GM21367 (cell line): ENCODE results near the gene SH3TC1.

Experiments used
- ATAC-seq: cut with Tn5 transposase; IDR thresholded peaks from one replicate; pipeline ENCODE4 v1.9.1; 2021; ENCODE audit not compliant: unreplicated experiment

The SH3TC1 gene

GRCh38 chr4:8198206-8198905 lies 734 bp upstream of the SH3TC1 start:
- peak; percentile 8 for ATAC-seq

- no peak for ATAC-seq
Observed at GRCh38 chr4:8199594-8200301, 658 bp downstream of the SH3TC1 start.

GRCh38 chr4:8200302-8200975 lies 1.3 kb downstream of the SH3TC1 start:
- no peak for ATAC-seq

- no peak for ATAC-seq
Observed at GRCh38 chr4:8201321-8201781, 2.3 kb downstream of the SH3TC1 start.

GRCh38 chr4:8202108-8203051 lies 3.3 kb downstream of the SH3TC1 start:
- no peak for ATAC-seq

GRCh38 chr4:8203052-8203401 lies 3.9 kb downstream of the SH3TC1 start:
- ATAC-seq: no peak

GRCh38 chr4:8203817-8204216 lies 4.7 kb downstream of the SH3TC1 start:
- no peak for ATAC-seq

- ATAC-seq: no peak
Observed at GRCh38 chr4:8204576-8205227, 5.6 kb downstream of the SH3TC1 start.

- ATAC-seq: no peak
Observed at GRCh38 chr4:8205241-8205707, 6.2 kb downstream of the SH3TC1 start.

GRCh38 chr4:8205749-8206611 lies 6.9 kb downstream of the SH3TC1 start:
- no peak for ATAC-seq

GRCh38 chr4:8207314-8207713 lies 8.2 kb downstream of the SH3TC1 start:
- ATAC-seq: no peak

GRCh38 chr4:8208565-8208964 lies 9.5 kb downstream of the SH3TC1 start:
- no peak for ATAC-seq

- ATAC-seq: no peak
Observed at GRCh38 chr4:8209181-8209874, 10.2 kb downstream of the SH3TC1 start.

GRCh38 chr4:8210010-8210409 lies 10.9 kb downstream of the SH3TC1 start:
- ATAC-seq: no peak

- ATAC-seq: no peak
Observed at GRCh38 chr4:8210616-8211015, 11.5 kb downstream of the SH3TC1 start.

GRCh38 chr4:8211251-8211650 lies 12.2 kb downstream of the SH3TC1 start:
- no peak for ATAC-seq

- ATAC-seq: no peak
Observed at GRCh38 chr4:8211737-8212581, 12.9 kb downstream of the SH3TC1 start.

- ATAC-seq: no peak
Observed at GRCh38 chr4:8212622-8213021, 13.5 kb downstream of the SH3TC1 start.
